ENCODE results near the gene TMEM201. TPM values are rescaled to one million over a fixed set of nuclear protein-coding genes. Genes with fewer than 3 reads are reported as not detected.

Gene TMEM201
- total RNA-seq, 1 donor from 2014 or later = 9.9 TPM

- no peaks in the 10 kb centered on the region for H3K27me3 ChIP-seq (ENCODE audit: control insufficient read depth, insufficient read depth, low read length)
- DNase-seq (ENCODE audit: low read depth) = no peak
- no peak overlapping the region for H3K4me3 ChIP-seq (ENCODE audit: low read depth, low read length)
- TF ChIP-seq CTCF (IDR thresholded peaks at IDR 0.05; ENCODE audit: insufficient read depth, low read length, poor library complexity, severe bottlenecking) = no peak
- no peaks in the 10 kb centered on the region for H3K36me3 ChIP-seq (ENCODE audit: control insufficient read depth, insufficient read depth, low read length)
Measured at GRCh38 chr1:9610548-9610947, 21.8 kb downstream of the TMEM201 start.

DNA sequence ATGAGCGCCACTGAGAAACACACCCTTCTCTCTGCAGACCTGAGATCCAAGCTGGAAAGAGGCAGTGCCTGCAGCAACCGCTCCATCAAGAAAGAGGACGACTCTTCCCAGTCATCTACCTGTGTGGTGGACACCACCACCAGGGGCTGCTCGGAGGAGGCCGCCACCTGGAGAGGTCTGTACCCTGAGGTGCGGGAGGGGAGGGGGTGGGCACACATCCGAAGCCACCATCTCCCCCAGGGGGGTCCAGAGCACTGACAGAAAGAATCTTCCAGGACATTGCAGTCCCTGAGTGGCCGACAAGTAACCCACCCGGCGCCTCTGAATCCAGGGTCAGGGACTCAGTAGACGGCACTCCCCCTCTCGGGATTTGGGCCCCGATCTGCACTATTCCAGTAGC lies 23.0 kb downstream of the TMEM201 start:
- no peak for DNase-seq (ENCODE audit: low read depth)
- no peak for TF ChIP-seq CTCF (IDR thresholded peaks at IDR 0.05; ENCODE audit: insufficient read depth, low read length, poor library complexity, severe bottlenecking)
- no peaks in the 10 kb centered on the region for H3K27me3 ChIP-seq (ENCODE audit: control insufficient read depth, insufficient read depth, low read length)
- H3K36me3 ChIP-seq (ENCODE audit: control insufficient read depth, insufficient read depth, low read length) = no peaks in the 10 kb centered on the region
- H3K4me3 ChIP-seq (ENCODE audit: low read depth, low read length) = no peak overlapping the region

GRCh38 chr1:9612162-9612845 lies 23.6 kb downstream of the TMEM201 start:
- no peak for DNase-seq (ENCODE audit: low read depth)
- Histone ChIP-seq H3K4me3 (ENCODE audit: low read depth, low read length) (no peak overlapping the region), H3K36me3 (ENCODE audit: control insufficient read depth, insufficient read depth, low read length) (no peaks in the 10 kb centered on the region), H3K27me3 (ENCODE audit: control insufficient read depth, insufficient read depth, low read length) (no peaks in the 10 kb centered on the region)
- TF ChIP-seq CTCF (IDR thresholded peaks at IDR 0.05; ENCODE audit: insufficient read depth, low read length, poor library complexity, severe bottlenecking) = no peak

DNA sequence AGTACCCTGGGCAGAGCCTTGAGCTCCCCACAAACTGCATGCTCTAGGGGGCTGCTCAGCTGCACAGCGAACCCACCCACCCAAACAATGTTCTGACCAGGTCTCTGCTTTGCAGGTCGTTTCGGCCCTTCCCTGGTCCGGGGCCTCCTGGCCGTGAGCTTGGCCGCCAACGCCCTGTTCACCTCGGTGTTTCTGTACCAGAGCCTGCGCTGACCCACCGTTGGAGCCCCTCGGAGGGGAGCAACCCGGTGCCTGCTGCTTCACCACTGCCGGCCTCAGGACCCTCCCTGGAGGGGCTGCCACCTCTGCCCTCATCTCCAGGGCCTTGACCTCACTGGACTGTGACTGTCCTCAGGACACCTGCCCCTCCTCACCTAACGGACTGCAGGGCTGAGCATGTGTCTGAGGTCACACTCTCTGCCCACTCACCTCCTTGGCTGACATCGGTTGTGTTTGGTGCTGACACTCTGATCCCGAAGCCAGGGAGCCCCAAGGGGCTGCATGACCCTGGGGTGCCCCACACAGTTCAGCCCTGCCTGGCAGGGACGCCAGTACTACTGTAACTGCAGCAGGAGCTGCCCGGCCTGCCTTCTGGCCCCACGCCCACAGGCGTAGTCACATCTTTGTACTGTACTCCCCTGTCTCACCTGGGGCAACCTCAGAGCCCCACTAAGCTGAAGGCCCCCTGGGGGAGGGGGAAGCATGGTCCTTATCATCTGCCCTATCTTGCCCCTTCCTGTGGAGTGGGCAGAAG lies 24.3 kb downstream of the TMEM201 start:
- no peak for TF ChIP-seq CTCF (IDR thresholded peaks at IDR 0.05; ENCODE audit: insufficient read depth, low read length, poor library complexity, severe bottlenecking)
- no peak for DNase-seq (ENCODE audit: low read depth)
- no peaks in the 10 kb centered on the region for H3K27me3 ChIP-seq (ENCODE audit: control insufficient read depth, insufficient read depth, low read length)
- H3K36me3 ChIP-seq (ENCODE audit: control insufficient read depth, insufficient read depth, low read length) = no peaks in the 10 kb centered on the region
- no peak overlapping the region for H3K4me3 ChIP-seq (ENCODE audit: low read depth, low read length)

DNA sequence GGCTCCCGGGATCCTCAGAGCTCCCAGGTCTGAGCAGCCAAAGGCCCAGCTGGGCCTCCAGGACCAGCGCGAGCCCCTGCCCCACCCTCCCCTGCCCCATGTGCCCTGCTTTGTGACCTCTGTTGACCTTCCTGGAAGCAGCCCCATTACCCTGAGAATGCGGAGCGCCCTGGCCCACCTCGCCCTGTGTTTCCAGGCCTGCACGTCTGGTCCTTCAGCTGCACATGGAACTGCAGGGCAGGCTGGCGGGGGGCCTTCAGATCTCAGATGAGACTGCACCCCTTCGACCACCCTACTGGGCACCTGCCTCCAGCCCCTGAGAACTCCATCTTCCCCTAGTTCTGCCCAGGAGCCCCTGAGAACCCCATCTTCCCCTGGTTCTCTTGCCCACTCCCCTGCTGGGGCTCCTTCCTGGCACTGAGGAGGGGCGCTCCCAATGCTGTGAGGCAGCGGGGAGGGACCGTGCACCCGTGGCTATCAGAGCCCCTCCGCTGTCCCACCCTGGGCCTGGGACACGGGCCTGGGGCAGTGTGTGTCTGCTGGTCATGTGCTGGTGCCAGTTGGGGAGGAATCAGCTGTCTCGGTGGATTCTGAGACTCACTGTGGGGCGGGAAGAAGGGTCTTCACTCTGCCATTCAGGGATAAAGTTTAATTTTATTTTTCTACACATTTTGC lies 25.1 kb downstream of the TMEM201 start:
- Histone ChIP-seq H3K27me3 (ENCODE audit: control insufficient read depth, insufficient read depth, low read length) (no peaks in the 10 kb centered on the region), H3K36me3 (ENCODE audit: control insufficient read depth, insufficient read depth, low read length) (no peaks in the 10 kb centered on the region), H3K4me3 (ENCODE audit: low read depth, low read length) (no peak overlapping the region)
- TF ChIP-seq CTCF (IDR thresholded peaks at IDR 0.05; ENCODE audit: insufficient read depth, low read length, poor library complexity, severe bottlenecking) = no peak
- no peak for DNase-seq (ENCODE audit: low read depth)
